GM18868 (cell line): ENCODE results near the gene ZNF263.

Experiments used
- ATAC-seq: cut with Tn5 transposase; IDR thresholded peaks from one replicate; pipeline ENCODE4 v1.9.1; 2021; ENCODE audit warnings: mild to moderate bottlenecking, moderate library complexity; ENCODE audit not compliant: unreplicated experiment

The ZNF263 gene

DNA sequence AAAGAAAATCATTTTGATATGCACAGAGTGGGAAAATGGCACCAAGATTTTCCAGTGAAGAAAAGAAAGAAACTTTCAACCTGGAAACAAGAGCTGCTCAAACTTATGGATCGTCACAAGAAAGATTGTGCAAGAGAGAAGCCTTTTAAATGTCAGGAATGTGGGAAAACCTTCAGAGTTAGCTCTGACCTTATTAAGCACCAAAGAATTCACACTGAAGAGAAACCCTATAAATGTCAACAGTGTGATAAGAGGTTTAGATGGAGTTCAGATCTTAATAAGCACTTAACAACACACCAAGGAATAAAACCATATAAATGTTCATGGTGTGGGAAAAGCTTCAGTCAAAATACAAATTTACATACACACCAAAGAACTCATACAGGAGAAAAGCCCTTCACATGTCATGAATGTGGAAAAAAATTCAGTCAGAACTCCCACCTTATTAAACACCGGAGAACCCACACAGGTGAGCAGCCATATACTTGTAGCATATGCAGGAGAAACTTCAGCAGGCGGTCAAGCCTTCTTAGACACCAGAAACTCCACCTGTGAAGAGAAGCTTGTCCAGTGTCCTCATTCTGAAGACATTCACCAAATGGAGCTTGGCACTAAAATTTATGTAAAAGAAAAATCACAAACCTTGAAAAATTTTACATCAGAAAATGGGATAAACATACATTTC, 34.2 kb downstream of the ZNF263 start:
- no peak for ATAC-seq

DNA sequence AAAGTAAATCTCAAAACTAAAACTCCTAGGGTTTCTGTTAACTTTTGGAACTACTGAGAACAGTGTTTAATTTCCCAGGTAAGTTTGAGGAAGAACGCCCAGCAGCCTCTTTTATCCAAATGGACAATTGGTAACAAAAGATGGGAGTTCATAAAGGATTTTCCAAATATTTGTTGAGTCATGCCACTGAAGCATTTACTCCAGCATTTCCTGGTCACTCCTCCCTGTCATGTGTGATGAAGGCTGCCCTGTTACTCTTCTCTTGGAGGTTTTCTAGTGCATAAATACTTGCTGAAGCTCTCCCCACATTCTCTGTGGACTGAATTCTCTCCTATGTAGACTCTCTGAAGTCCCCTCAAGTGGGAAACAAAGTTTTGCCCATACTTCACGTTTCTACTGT, 38.5 kb downstream of the ZNF263 start:
- no peak for ATAC-seq

DNA sequence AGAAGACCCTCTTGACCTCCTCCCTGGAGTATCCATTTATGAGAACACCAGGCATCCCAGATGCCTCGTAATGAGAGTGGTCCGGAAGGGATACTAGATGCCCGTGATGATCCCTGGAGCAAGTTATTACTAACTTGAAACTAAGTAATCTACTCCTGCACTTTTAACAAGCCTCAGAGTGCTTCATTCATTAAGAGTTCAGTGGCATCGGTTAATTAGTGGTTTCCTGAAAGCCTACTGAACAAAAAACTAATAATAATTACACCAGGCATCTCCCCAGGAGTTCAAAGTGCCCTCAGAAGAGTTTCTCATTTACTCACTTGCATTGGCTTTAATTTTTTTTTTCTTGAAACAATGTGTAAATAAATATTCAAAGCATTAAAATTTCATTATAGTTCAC, 44.2 kb downstream of the ZNF263 start:
- ATAC-seq: no peak

DNA sequence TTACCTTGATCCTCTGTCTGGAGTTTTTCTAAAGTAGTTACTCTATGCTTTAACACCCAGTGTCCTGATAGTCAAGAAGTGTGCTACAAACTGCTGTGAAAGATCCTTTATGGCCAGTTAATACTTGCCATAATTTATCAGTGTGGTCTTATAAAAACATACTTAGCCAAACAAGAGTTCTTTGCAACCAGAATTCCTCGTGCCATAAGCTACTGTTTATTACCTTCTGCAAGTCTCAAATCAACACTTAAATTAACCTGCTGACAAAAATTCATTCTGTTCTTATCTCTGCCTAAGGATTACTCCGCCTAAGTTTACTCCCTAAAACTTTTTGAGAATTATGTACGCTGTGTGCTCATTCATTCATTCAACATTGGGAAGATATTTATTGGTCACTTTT, 44.8 kb downstream of the ZNF263 start:
- no peak for ATAC-seq

DNA sequence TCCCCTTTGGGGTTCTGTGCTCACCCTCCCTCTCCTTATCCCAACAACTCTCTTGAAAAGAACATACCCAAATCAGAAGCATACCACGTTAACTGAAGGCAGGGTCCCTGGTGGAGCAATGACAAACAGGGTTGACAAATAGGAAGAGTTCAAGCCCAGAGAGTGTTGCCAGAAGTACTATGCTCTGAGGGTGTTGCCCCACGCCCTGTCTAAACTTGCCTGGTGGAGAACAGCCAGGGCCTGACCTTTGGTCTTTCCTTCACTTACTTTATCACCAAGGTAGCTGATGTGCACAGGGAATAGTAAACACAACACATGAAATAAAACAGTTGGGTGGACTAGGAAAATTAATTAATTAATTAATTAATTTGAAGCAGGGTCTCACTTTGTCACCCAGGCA, 45.4 kb downstream of the ZNF263 start:
- no peak for ATAC-seq
